Hematopoietic multipotent progenitor cell treated with erythropoietin and hydrocortisone succinate and interleukin-3 and kit ligand, for 17 days (in vitro differentiated cells): Measurements from ENCODE around the gene AGAP1.
"Not testable (repeated sequence)": the region's sequence is repeated elsewhere in the genome, so short reads cannot be mapped to it uniquely, and the experiment has no call there.

ENCODE experiments used
- DNase-seq: peaks from one replicate; pipeline ENCODE4 v3.0.0-alpha.2; 2015; ENCODE audit warnings: low spot score

Gene AGAP1

GRCh38 chr2:236045251-236046235, 551.7 kb downstream of the AGAP1 start:
- no peak for DNase-seq

GRCh38 chr2:236046715-236047114, 552.9 kb downstream of the AGAP1 start:
- no peak for DNase-seq

GRCh38 chr2:236047176-236047575, 553.3 kb downstream of the AGAP1 start:
- DNase-seq = no peak

- no peak for DNase-seq
Measured at GRCh38 chr2:236047886-236048540, 554.2 kb downstream of the AGAP1 start.

GRCh38 chr2:236049981-236050380, 556.1 kb downstream of the AGAP1 start:
- DNase-seq = no peak

GRCh38 chr2:236051351-236051750, 557.5 kb downstream of the AGAP1 start:
- DNase-seq = no peak

GRCh38 chr2:236051806-236052205, 558.0 kb downstream of the AGAP1 start:
- DNase-seq = no peak

- no peak for DNase-seq
Measured at GRCh38 chr2:236052206-236052605, 558.4 kb downstream of the AGAP1 start.

- DNase-seq = no peak
Measured at GRCh38 chr2:236052926-236053821, 559.3 kb downstream of the AGAP1 start.

GRCh38 chr2:236054125-236054524, 560.3 kb downstream of the AGAP1 start:
- DNase-seq = no peak

GRCh38 chr2:236054621-236055305, 560.9 kb downstream of the AGAP1 start:
- no peak for DNase-seq

GRCh38 chr2:236055471-236055870, 561.6 kb downstream of the AGAP1 start:
- DNase-seq = no peak

GRCh38 chr2:236056141-236056540, 562.3 kb downstream of the AGAP1 start:
- DNase-seq = no peak

GRCh38 chr2:236057375-236057774, 563.5 kb downstream of the AGAP1 start:
- no peak for DNase-seq

GRCh38 chr2:236061497-236061896, 567.7 kb downstream of the AGAP1 start:
- DNase-seq = no peak

- no peak for DNase-seq
Measured at GRCh38 chr2:236061899-236062298, 568.1 kb downstream of the AGAP1 start.

- DNase-seq = not testable (repeated sequence)
Measured at GRCh38 chr2:236062806-236063205, 569.0 kb downstream of the AGAP1 start.

- DNase-seq = no peak
Measured at GRCh38 chr2:236063994-236064393, 570.2 kb downstream of the AGAP1 start.

GRCh38 chr2:236065314-236066160, 571.7 kb downstream of the AGAP1 start:
- no peak for DNase-seq

GRCh38 chr2:236070236-236070635, 576.4 kb downstream of the AGAP1 start:
- no peak for DNase-seq

- peak; percentile 57 for DNase-seq
Measured at GRCh38 chr2:236073246-236073645, 579.4 kb downstream of the AGAP1 start.
